HCT116 (cell line): ENCODE results near the gene EFCAB5. TPM values are rescaled to one million over a fixed set of nuclear protein-coding genes. Genes with fewer than 3 reads are reported as not detected.

Experiments used
- ATAC-seq: fragments of 200-7000 bp; cut with Tn5 transposase; 2 replicates; pipeline ENCODE4 v1.9.1; 2020; ENCODE audit warnings: mild to moderate bottlenecking, moderate library complexity
- BruUV-seq: library from RNA; stranded (reverse); fragments of 400-500 nt; replicated peaks from 2 replicates; lab custom pipeline; 2021; lab: Mats Ljungman, UMichigan
- CTCF ChIA-PET: fragments of 300-600 bp; sonication (Branson Sonifier 250); formaldehyde crosslinking; loops from one replicate; lab custom pipeline; 2021; ENCODE audit warnings: antibody characterized with exemption; lab: Charles Lee
- POLR2A ChIA-PET: fragments of 300-600, 350-600 bp; sonication (Branson Sonifier 250); formaldehyde crosslinking; loops from one replicate; lab custom pipeline; 2021; ENCODE audit warnings: antibody characterized with exemption; lab: Charles Lee
- RAD21 ChIA-PET, 2 experiments: fragments of 300-600 bp; sonication (Branson Sonifier 250); formaldehyde crosslinking; loops; one replicate each; lab custom pipeline; 2023; ENCODE audit warnings: low total read pairs in 2 of 2; ENCODE audit not compliant: uncharacterized antibody in 2 of 2, unreplicated experiment in 2 of 2, low non-redundant PET in 1 of 2; lab: Charles Lee
- DNase-seq: peaks from one replicate; pipeline ENCODE4 v3.0.0-alpha.2; 2010; ENCODE audit warnings: low read depth, low spot score
- H2AFZ ChIP-seq: fragments of 200-600 bp; shearing (Covaris generic), sonication (generic); 2 replicates; pipeline ENCODE4 v1.6.1; 2017; ENCODE audit warnings: low read depth, mixed run types, mixed read lengths, antibody characterized with exemption, low read length; ENCODE audit not compliant: poor library complexity, severe bottlenecking
- H3K27ac ChIP-seq: 2 replicates; pipeline ENCODE4 v1.5.1; 2012; ENCODE audit warnings: low read depth, low read length
- H3K27me3 ChIP-seq: fragments of 200-600 bp; sonication (generic); 2 replicates; pipeline ENCODE4 v1.6.1; 2016; ENCODE audit warnings: mixed run types, low read length, mixed read lengths; ENCODE audit not compliant: insufficient read depth
- H3K36me3 ChIP-seq, 2 experiments: fragments of 200-500 bp in 1 of 2; fragments of 200-600 bp in 1 of 2; sonication (Bioruptor generic) in 1 of 2; sonication (generic) in 1 of 2; 2 replicates each; pipeline versions ENCODE4 v1.5.1 to v1.6.1; 2014 to 2016; ENCODE audit warnings: low read length in 2 of 2, inconsistent platforms in 1 of 2, mixed read lengths in 1 of 2, mixed run types in 1 of 2; ENCODE audit not compliant: insufficient read depth in 2 of 2, control insufficient read depth in 1 of 2
- H3K4me1 ChIP-seq, 2 experiments: fragments of 200-600 bp in 1 of 2; sonication (generic) in 1 of 2; 2 replicates each; pipeline versions ENCODE4 v1.5.1 to v1.6.1; 2012 to 2017; ENCODE audit warnings: low read length in 2 of 2, inconsistent platforms in 1 of 2, mild to moderate bottlenecking in 1 of 2, mixed read lengths in 1 of 2, mixed run types in 1 of 2, moderate library complexity in 1 of 2; ENCODE audit not compliant: insufficient read depth in 2 of 2, control insufficient read depth in 1 of 2
- H3K4me2 ChIP-seq: fragments of 200-600 bp; sonication (generic); 2 replicates; pipeline ENCODE4 v1.6.1; 2017; ENCODE audit warnings: mixed run types, low read length, mixed read lengths
- H3K4me3 ChIP-seq, 2 experiments: fragments of 200-600 bp in 1 of 2; sonication (generic) in 1 of 2; replicated peaks in 1 of 2; 2 replicates each; pipeline ENCODE4 v1.5.1; 2011 to 2016; ENCODE audit warnings: low read length in 2 of 2, control low read depth in 1 of 2, low read depth in 1 of 2, mild to moderate bottlenecking in 1 of 2, mixed read lengths in 1 of 2, mixed run types in 1 of 2
- H3K79me2 ChIP-seq: fragments of 200-600 bp; sonication (generic); 2 replicates; pipeline ENCODE4 v1.6.1; 2017; ENCODE audit warnings: mild to moderate bottlenecking, mixed run types, low read length, moderate library complexity, mixed read lengths; ENCODE audit not compliant: insufficient read depth
- H3K9ac ChIP-seq: fragments of 200-600 bp; sonication (generic); 2 replicates; pipeline ENCODE4 v1.6.1; 2016; ENCODE audit warnings: low read length, mixed read lengths
- H3K9me2 ChIP-seq: fragments of 200-600 bp; sonication (generic), shearing (Covaris generic); 2 replicates; pipeline ENCODE4 v1.6.1; 2017; ENCODE audit warnings: mixed run types, mild to moderate bottlenecking, moderate library complexity; ENCODE audit not compliant: insufficient read depth
- H3K9me3 ChIP-seq, 2 experiments: fragments of 200-500 bp in 1 of 2; fragments of 200-600 bp in 1 of 2; sonication (Bioruptor generic) in 1 of 2; sonication (generic) in 1 of 2; 2 replicates each; pipeline ENCODE4 v1.6.1; 2014 to 2017; ENCODE audit warnings: low read length in 2 of 2, mixed read lengths in 2 of 2, inconsistent platforms in 1 of 2, low read depth in 1 of 2, mild to moderate bottlenecking in 1 of 2, mixed run types in 1 of 2, moderate library complexity in 1 of 2; ENCODE audit not compliant: control insufficient read depth in 1 of 2, insufficient read depth in 1 of 2
- H4K20me1 ChIP-seq: fragments of 200-600 bp; sonication (generic), shearing (Covaris generic); 2 replicates; pipeline ENCODE4 v1.6.1; 2017; ENCODE audit warnings: mixed run types, mild to moderate bottlenecking, moderate library complexity; ENCODE audit not compliant: insufficient read depth
- ATF3 ChIP-seq: IDR thresholded peaks from 2 replicates; pipeline ENCODE4 v1.6.1; 2012
- CBX3 ChIP-seq: IDR thresholded peaks from 2 replicates; pipeline ENCODE4 v1.6.1; 2012; ENCODE audit warnings: low read depth
- CEBPB ChIP-seq: IDR thresholded peaks from 2 replicates; pipeline ENCODE4 v1.6.1; 2012; ENCODE audit warnings: low read depth
- CTCF ChIP-seq, 3 experiments: fragments of 200-600 bp in 1 of 3; sonication (generic) in 1 of 3; IDR thresholded peaks in 2 of 3; conservative IDR thresholded peaks in 1 of 3; 2 replicates each; pipeline ENCODE4 v1.5.1; 2012 to 2017; ENCODE audit warnings: low read depth in 2 of 3, low read length in 2 of 3, antibody characterized with exemption in 1 of 3, borderline replicate concordance in 1 of 3, control low read depth in 1 of 3, mild to moderate bottlenecking in 1 of 3, mixed read lengths in 1 of 3, mixed run types in 1 of 3, moderate library complexity in 1 of 3; ENCODE audit not compliant: insufficient read depth in 1 of 3
- EGR1 ChIP-seq: IDR thresholded peaks from 2 replicates; pipeline ENCODE4 v1.6.1; 2012; ENCODE audit warnings: low read depth
- EZH2phosphoT487 ChIP-seq: fragments of 200-600 bp; IDR thresholded peaks from 2 replicates; pipeline ENCODE4 v1.6.1; 2018; ENCODE audit warnings: antibody characterized with exemption, borderline replicate concordance
- JUND ChIP-seq: IDR thresholded peaks from 2 replicates; pipeline ENCODE4 v1.6.1; 2012
- MAX ChIP-seq: IDR thresholded peaks from 2 replicates; pipeline ENCODE4 v1.6.1; 2012
- POLR2A ChIP-seq: IDR thresholded peaks from 2 replicates; pipeline ENCODE4 v1.7.0; 2011; ENCODE audit warnings: borderline replicate concordance; ENCODE audit not compliant: insufficient read depth, insufficient read length; ENCODE audit errors: extremely low read depth
- POLR2AphosphoS5 ChIP-seq: IDR thresholded peaks from 2 replicates; pipeline ENCODE4 v1.6.1; 2011; ENCODE audit warnings: mild to moderate bottlenecking, low read depth, low read length, moderate library complexity
- RAD21 ChIP-seq: IDR thresholded peaks from 2 replicates; pipeline ENCODE4 v1.6.1; 2012; ENCODE audit warnings: low read depth, mild to moderate bottlenecking
- SIN3A ChIP-seq: IDR thresholded peaks from 2 replicates; pipeline ENCODE4 v1.6.1; 2012; ENCODE audit warnings: low read depth
- SP1 ChIP-seq: IDR thresholded peaks from 2 replicates; pipeline ENCODE4 v1.6.1; 2012; ENCODE audit warnings: low read depth
- SRF ChIP-seq: IDR thresholded peaks from 2 replicates; pipeline ENCODE4 v1.6.1; 2012; ENCODE audit warnings: low read depth
- YY1 ChIP-seq: IDR thresholded peaks from 2 replicates; pipeline ENCODE4 v1.6.1; 2011; ENCODE audit warnings: low read length, low read depth, moderate library complexity, mild to moderate bottlenecking; ENCODE audit not compliant: insufficient replicate concordance; ENCODE audit errors: extremely low read depth
- ZBTB33 ChIP-seq: IDR thresholded peaks from 2 replicates; pipeline ENCODE4 v1.6.1; 2011; ENCODE audit warnings: mild to moderate bottlenecking, low read length, moderate library complexity; ENCODE audit not compliant: insufficient replicate concordance; ENCODE audit errors: extremely low read depth
- ZFX ChIP-seq: fragments of 450-650 bp; IDR thresholded peaks from 2 replicates; pipeline ENCODE4 v1.6.1; 2017
- ZNF274 ChIP-seq: fragments of 200-500 bp; sonication (Bioruptor generic); IDR thresholded peaks from 2 replicates; pipeline ENCODE4 v1.6.1; 2014; ENCODE audit warnings: mild to moderate bottlenecking, low read depth, low read length, inconsistent platforms
- intact Hi-C: fragments of 100-400 bp; cut with micrococcal nuclease; formaldehyde crosslinking; loops from 2 replicates; pipeline ENCODE4 v1.10.0; 2022
- total RNA-seq: library from RNA; stranded (reverse); gene quantifications from one replicate; pipeline ENCODE4 v1.2.1, GENCODE V29; 2021; ENCODE audit not compliant: unreplicated experiment

EFCAB5 gene
- total RNA-seq, 1 experiment from 2014 or later: 0.17 TPM

- POLR2A ChIA-PET: no interaction called here
- TF ChIP-seq MAX (no peak), SIN3A (no peak), ATF3 (no peak), ZFX (no peak), ZNF274 (no peak), POLR2AphosphoS5 (no peak), CEBPB (no peak), EZH2phosphoT487 (no peak), SRF (no peak), YY1 (no peak), CBX3 (no peak), CTCF (IDR thresholded peaks at IDR 0.05 in 2 of 3, conservative IDR thresholded peaks at IDR 0.05 in 1 of 3; ENCODE audit: borderline replicate concordance in 1 of 3, insufficient read depth in 1 of 3, low read depth in 2 of 3, low read length in 2 of 3) (no peak), JUND (no peak), ZBTB33 (no peak), RAD21 (no peak), EGR1 (no peak), SP1 (no peak), POLR2A (no peak)
- TF ChIP-seq, all 23 proteins: peak for 0
- no TSS peak for BruUV-seq
Observed at GRCh38 chr17:30041551-30041950, 100.1 kb downstream of the EFCAB5 start.

More at GRCh38 chr17:30041551-30041950, 100.1 kb downstream of the EFCAB5 start:
- Histone ChIP-seq H3K27ac (no peak overlapping the region), H3K9ac (no peak overlapping the region), H3K4me3 (no peak overlapping the region), H3K27me3 (no peaks in the 10 kb centered on the region), H3K4me1 (peaks cover 0 to 5% of the 10 kb centered on the region in 2 experiments; a peak in 1 of 4 replicates), H3K9me3 (no peaks in the 10 kb centered on the region), H4K20me1 (no peaks in the 10 kb centered on the region), H3K4me2 (no peak overlapping the region), H3K36me3 (no peaks in the 10 kb centered on the region), H3K79me2 (no peaks in the 10 kb centered on the region), H3K9me2 (no peaks in the 10 kb centered on the region), H2AFZ (no peak overlapping the region)
- CTCF ChIA-PET: interaction anchor here (0.8 kb wide), 1 partner anchor 52 kb away, joined by 4 read pairs; no protein-coding TSS in a partner anchor
- ATAC-seq (no peak), DNase-seq (no peak)
- RAD21 ChIA-PET: no interaction called here
- intact Hi-C loops: no loop called here
